NCI-H524 treated with DMSO at 0.1 percent for 48 hours (cell line): ENCODE data around the gene CLIC3.
"Not testable (repeated sequence)": the region's sequence is repeated elsewhere in the genome, so short reads cannot be mapped to it uniquely, and the experiment has no call there.

Source experiments
- DNase-seq: peaks from one replicate; lab custom pipeline; 2025; lab: John Stamatoyannopoulos, UW

The CLIC3 gene

GRCh38 chr9:137017071-137017470 lies 20.7 kb upstream of the CLIC3 start:
- DNase-seq = no peak

DNA sequence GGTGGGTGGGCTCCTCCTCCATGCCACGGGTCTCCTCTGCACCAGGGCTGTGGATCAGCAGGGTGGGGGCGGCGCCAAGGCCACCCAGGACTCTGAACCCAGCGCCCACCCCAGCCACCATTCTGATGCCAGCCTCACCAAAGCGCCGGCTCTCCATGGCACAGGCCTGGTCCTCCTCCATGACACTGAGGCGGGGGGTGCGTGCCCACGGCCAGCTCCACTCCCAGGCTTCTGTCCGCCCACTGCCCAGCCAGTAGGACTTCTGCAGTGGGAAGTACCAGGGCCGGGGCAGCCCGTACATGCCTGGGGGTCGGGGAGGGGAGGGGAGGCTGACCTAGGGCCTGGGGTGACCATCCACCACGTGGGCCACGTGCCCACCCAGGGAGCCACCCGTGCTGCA lies 20.1 kb upstream of the CLIC3 start:
- no peak for DNase-seq

DNA sequence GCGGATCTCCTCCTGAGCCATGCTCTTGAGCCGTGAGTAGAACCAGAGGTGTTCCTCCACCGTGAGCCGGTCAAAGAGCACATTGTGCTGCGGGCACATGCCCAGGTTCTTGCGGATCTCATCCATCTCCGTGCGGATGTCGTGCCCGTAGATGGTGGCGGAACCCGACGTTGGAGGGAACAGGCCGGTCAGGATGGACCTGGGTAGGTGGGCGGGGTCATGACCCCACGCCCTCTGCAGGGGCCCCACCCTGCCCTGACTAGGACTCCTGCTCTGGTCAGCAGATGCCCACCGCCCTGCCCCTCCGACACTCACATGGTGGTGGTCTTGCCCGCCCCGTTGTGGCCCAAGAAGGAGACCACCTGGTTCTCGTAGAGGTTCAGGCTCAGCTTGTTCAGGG lies 19.6 kb upstream of the CLIC3 start:
- no peak for DNase-seq

GRCh38 chr9:137015540-137015930 lies 19.2 kb upstream of the CLIC3 start:
- no peak for DNase-seq

- no peak for DNase-seq
Measured at GRCh38 chr9:137014776-137015539, 18.6 kb upstream of the CLIC3 start.

GRCh38 chr9:137014166-137014565 lies 17.8 kb upstream of the CLIC3 start:
- no peak for DNase-seq

DNA sequence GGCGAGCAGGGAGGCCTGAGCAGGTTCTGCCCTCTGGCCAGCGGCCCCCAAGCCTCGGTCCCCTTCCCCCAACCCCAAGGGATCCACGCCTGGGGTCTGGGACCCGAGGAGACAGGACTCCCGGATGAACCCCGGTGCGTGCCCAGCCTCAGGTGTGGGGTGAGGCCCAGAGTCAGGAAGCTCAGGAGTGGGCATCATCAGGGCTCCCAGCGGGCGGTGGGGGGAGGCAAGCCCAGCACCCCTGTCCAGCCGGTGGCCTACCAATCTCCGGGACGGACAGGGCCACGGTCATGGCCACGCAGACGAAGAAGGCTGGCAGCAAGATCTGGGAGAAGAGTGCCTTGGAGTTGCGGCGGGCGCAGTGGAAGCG lies 17.2 kb upstream of the CLIC3 start:
- no peak for DNase-seq

- no peak for DNase-seq
Measured at GRCh38 chr9:137012694-137013570, 16.6 kb upstream of the CLIC3 start.

- no peak for DNase-seq
Measured at GRCh38 chr9:137011907-137012675, 15.7 kb upstream of the CLIC3 start.

DNA sequence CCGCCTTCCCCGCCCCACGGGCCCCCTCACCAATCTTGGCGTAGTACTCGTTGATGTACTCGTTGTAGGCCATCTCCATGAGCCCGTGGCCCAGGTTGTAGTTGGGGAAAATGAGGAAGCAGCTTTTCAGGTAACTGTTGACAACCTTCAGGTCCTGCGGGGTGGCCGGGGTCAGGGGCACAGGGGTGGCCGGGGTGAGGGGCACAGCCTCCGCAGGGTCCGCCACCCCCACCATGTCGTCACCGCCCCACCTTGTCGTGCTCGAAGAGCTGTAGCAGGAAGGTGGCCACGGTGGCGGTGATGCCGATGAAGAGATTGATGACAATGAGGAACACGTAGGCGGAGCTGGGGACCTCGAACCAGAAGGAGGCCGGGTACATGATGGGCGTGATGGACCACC lies 14.8 kb upstream of the CLIC3 start:
- DNase-seq = no peak

- DNase-seq = no peak
Measured at GRCh38 chr9:137009938-137010732, 13.8 kb upstream of the CLIC3 start.

DNA sequence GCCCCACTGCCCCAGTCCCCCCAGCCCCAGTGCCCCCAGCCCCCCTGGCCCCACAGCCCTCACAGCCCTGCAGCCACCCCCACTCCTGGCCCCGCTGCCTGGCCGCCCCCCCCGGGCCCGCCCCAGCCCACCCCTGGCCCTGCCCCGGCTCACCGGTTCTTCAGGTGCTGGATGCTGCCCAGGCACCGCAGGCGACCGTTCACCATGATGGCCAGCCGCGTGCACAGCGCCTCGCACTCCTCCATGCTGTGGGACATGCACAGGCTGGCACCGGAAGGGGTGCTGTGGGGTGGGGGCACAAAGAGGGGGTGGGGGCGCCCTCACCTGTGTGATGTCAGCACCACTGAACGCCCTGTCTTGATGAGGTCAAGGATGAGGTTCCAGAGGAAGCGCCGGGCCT lies 12.8 kb upstream of the CLIC3 start:
- DNase-seq = no peak

DNA sequence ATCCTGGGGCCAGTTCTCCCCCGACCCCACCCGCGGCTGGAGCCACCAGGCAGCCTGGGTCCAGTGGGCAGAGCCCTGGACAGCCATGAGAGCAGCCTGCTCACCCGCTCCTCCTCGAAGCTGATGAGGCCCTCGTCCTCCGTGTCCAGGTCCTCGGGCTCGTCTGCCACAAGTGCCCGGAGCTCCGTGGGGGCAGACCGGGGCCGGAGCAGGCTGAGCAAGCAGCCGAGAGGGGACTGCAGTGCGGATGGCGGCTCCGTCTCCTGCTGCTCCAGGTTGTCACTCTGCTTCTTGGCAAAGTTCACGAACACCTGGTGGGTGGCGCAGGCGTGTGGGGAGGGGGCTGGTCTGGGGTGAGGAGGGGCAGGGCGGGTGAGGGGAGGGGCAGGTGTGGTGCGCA lies 11.9 kb upstream of the CLIC3 start:
- no peak for DNase-seq

GRCh38 chr9:137007816-137008270 lies 11.5 kb upstream of the CLIC3 start:
- no peak for DNase-seq

DNA sequence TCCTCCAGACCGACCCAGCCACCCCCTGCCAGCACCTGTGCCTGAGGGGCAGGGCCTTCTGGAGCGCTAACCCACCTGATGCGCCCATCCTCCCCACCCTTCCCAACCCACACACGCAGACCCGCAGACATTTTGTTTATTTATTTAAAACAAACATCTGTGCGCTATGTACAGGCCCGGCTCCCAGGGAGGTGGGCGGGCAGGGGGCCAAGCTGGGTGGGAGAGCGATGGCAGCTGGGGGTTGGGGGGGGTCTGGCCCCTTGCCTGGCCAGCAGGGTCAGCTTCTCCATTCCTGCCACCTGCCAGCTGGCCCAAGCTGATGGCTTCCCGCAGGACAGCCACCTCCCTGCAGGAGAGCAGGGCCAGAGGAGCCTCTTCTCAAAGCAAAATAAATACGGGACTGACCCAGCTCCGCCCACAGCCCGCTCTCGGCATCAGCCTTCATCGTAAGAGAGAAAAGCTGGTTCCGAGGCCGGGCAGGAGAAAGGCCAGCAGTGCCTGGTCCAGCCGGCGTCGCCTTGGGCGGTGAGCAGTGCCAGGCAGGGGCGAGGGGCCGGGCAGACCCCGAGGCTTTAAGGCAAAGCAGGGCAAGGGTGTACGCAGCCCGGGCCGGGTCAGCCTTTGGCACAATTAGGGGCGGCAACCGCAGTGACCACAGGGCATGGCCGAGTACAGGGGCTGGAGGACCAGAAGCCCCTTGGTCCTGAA lies 10.9 kb upstream of the CLIC3 start:
- no peak for DNase-seq

DNA sequence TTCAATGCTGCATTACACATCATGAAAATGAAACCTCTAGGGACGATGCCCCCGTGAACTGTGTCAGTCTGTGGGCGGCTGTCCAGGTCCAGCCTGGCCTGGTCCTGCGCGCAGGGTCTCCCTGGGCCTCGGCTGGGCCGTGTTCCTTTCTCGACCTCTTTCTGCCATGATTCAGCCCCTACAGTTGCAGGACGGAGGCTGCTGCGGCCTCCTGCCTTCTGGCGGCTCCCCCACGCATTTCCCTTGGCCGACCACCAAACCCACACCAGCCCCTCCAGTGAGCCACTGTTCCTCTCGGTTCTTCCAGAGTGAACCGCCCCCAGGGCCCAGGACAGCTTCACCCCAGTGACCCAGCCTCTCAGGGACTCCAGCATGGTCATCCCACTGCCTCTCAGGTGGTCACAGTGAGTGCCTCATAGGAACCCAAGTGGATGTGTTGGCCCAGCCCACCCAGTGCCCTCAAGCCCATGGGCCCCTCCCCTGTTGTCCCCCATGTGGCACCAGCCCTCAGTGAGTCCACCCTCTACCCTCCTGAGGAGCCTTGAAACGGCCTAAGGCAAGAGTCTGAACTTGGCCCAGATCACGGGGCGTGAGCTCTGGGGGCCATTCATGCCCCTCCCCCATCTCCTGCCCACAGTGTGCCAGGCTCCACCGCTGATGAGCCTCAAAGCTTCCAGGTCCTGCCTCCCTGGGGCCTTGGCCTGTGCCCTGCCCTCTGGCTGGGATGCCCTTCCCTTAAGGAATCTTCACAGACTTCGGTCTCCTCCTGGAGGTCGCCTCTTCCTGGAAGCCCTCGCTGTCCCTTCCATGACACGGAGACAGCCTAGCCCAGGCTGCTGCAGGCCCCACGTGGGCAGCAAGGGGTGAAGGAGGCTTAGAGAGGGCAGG lies 10.0 kb upstream of the CLIC3 start:
- no peak for DNase-seq

DNA sequence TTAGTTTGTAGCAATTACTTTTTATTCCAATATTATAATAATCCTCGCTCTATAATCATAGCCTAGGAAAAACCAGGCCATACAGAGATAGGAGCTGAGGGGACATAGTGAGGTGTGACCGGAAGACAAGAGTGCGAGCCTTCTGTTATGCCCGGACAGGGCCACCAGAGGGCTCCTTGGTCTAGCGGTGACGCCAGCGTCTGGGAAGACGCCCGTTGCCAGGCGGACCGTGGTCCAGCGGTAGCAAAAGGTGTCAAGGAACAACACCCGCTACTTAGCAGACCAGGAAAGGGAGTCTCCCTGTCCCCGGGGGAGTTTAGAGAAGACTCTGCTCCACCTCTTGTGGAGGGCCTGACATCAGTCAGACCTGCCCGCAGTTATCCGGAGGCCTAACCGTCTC lies 7.9 kb upstream of the CLIC3 start:
- not testable (repeated sequence) for DNase-seq

- DNase-seq = no peak
Measured at GRCh38 chr9:137002646-137003041, 6.3 kb upstream of the CLIC3 start.

DNA sequence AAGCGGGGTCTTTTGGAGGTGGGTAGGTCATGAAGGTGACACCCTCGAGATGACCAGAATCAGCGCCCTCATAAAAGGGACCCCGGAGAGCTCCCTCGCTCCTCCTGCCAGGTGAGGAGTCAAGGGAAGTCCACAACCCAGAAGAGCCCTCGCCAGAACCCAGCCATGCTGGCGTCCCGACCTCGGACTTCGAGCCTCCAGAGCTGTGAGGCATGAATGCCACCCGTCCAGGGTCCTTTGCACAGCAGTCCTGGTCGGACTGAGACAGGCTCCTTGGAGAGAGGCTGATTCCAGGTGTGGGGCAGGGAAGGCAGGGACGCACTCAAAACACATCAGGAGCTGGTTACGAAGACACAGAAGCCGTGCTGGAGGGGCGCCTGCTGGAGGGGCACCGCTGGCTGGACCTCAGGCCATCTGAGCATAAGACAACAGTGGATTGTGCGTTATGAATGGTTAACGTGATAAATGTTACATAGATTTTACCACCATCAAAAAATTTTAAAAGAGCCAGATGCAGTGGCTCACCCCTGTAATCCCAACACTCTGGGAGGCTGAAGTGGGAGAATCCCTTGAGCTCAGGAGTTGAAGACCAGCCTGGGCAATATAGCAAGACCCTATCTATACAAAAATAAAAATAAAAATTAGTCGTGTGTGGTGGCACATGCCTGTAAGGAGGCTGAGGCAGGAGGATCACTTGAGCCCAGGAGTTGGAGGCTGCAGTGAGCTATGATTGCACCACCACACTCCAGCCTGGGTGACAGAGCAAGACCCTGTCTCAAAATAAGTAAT lies 5.7 kb upstream of the CLIC3 start:
- no peak for DNase-seq
